Measurements from ENCODE around the gene GARIN5B.

GARIN5B gene

GRCh38 chr19:55368701-55369563 lies 5.9 kb upstream of the GARIN5B start:
- DNase-seq: peak; percentile 47

- no peak for DNase-seq
Measured at GRCh38 chr19:55368106-55368505, 5.0 kb upstream of the GARIN5B start.

- DNase-seq: no peak
Measured at GRCh38 chr19:55366790-55367189, 3.7 kb upstream of the GARIN5B start.

- DNase-seq: no peak
Measured at GRCh38 chr19:55365964-55366363, 2.9 kb upstream of the GARIN5B start.

- no peak for DNase-seq
Measured at GRCh38 chr19:55365245-55365644, 2.2 kb upstream of the GARIN5B start.

- no peak for DNase-seq
Measured at GRCh38 chr19:55362174-55362989, 678 bp downstream of the GARIN5B start.

- DNase-seq: no peak
Measured at GRCh38 chr19:55360902-55361301, 2.2 kb downstream of the GARIN5B start.

GRCh38 chr19:55358943-55359908 lies 3.8 kb downstream of the GARIN5B start:
- no peak for DNase-seq

GRCh38 chr19:55358493-55358892 lies 4.6 kb downstream of the GARIN5B start:
- DNase-seq: no peak

- no peak for DNase-seq
Measured at GRCh38 chr19:55355213-55355821, 7.7 kb downstream of the GARIN5B start.

GRCh38 chr19:55354698-55355212 lies 8.3 kb downstream of the GARIN5B start, which contains the start of gene COX6B2:
Gene COX6B2, minus strand, starts transcription at chr19:55354719. Its CDS starts 198 bp downstream, at chr19:55354521.
- no peak for DNase-seq

GRCh38 chr19:55353803-55354697 lies 9.0 kb downstream of the GARIN5B start:
- DNase-seq: peak; percentile 80

GRCh38 chr19:55353356-55353802 lies 9.7 kb downstream of the GARIN5B start:
- no peak for DNase-seq

- DNase-seq: no peak
Measured at GRCh38 chr19:55352549-55353145, 10.4 kb downstream of the GARIN5B start.

- DNase-seq: no peak
Measured at GRCh38 chr19:55352040-55352439, 11.0 kb downstream of the GARIN5B start.

GRCh38 chr19:55350620-55351315 lies 12.3 kb downstream of the GARIN5B start:
- DNase-seq: no peak

- DNase-seq: no peak
Measured at GRCh38 chr19:55348317-55349034, 14.6 kb downstream of the GARIN5B start.

- DNase-seq: no peak
Measured at GRCh38 chr19:55347442-55348009, 15.5 kb downstream of the GARIN5B start.

Data from suppressor macrophage treated with lipopolysaccharide for 4 hours (primary cell).